ACHN (cell line): Measurements from ENCODE around the gene UBTD1.
"Not testable (repeated sequence)": the region's sequence is repeated elsewhere in the genome, so short reads cannot be mapped to it uniquely, and the experiment has no call there.

ENCODE experiments used
- DNase-seq: peaks from one replicate; pipeline ENCODE4 v3.0.0-alpha.2; 2015
- in situ Hi-C: cut with HindIII; loops from 2 replicates; pipeline ENCODE4 v1.10.0; 2017; ENCODE audit warnings: low sequenced_read_pairs, low pct_ligation_motif_present, low pct_unique_long_range_greater_than_20kb

UBTD1 gene

GRCh38 chr10:97498841-97499560, at the start of gene UBTD1:
Gene UBTD1, plus strand, starts transcription at chr10:97498924. Its CDS starts 280 bp downstream, at chr10:97499204.
- in situ Hi-C loops, result no loop called here
- DNase-seq, result no peak

GRCh38 chr10:97450828-97451227, 47.9 kb upstream of the UBTD1 start:
- in situ Hi-C loops, result no loop called here
- DNase-seq, result no peak

- in situ Hi-C loops, result no loop called here
- DNase-seq, result no peak
These were observed 47.1 kb upstream of the UBTD1 start for GRCh38 chr10:97451605-97452004.

- in situ Hi-C loops, result no loop called here
- DNase-seq, result no peak
These were observed 46.4 kb upstream of the UBTD1 start for GRCh38 chr10:97452352-97452751.

- no peak for DNase-seq
- in situ Hi-C loops, result no loop called here
These were observed 44.2 kb upstream of the UBTD1 start for GRCh38 chr10:97454330-97455036.

GRCh38 chr10:97456034-97456685, 42.6 kb upstream of the UBTD1 start:
- DNase-seq, result no peak
- in situ Hi-C loops, result no loop called here

- DNase-seq, result no peak
- in situ Hi-C loops, result no loop called here
These were observed 42.0 kb upstream of the UBTD1 start for GRCh38 chr10:97456686-97457065.

- DNase-seq, result no peak
- in situ Hi-C loops, result no loop called here
These were observed 39.6 kb upstream of the UBTD1 start for GRCh38 chr10:97459111-97459510.

- in situ Hi-C loops, result no loop called here
- DNase-seq, result no peak
These were observed 38.8 kb upstream of the UBTD1 start for GRCh38 chr10:97459933-97460332.

- in situ Hi-C loops, result no loop called here
These were observed 36.4 kb upstream of the UBTD1 start for GRCh38 chr10:97462309-97462708.

GRCh38 chr10:97463363-97464132, 35.2 kb upstream of the UBTD1 start:
- in situ Hi-C loops, result no loop called here
- peak; percentile 57 for DNase-seq

More at GRCh38 chr10:97462309-97462708, 36.4 kb upstream of the UBTD1 start:
- DNase-seq, result no peak

GRCh38 chr10:97464226-97464625, 34.5 kb upstream of the UBTD1 start:
- in situ Hi-C loops, result no loop called here
- DNase-seq, result no peak

GRCh38 chr10:97465982-97466381, 32.7 kb upstream of the UBTD1 start:
- DNase-seq, result no peak
- in situ Hi-C loops, result no loop called here

- in situ Hi-C loops, result no loop called here
- DNase-seq, result peak; percentile 61
These were observed 32.0 kb upstream of the UBTD1 start for GRCh38 chr10:97466755-97467154.

- DNase-seq, result no peak
- in situ Hi-C loops, result no loop called here
These were observed 30.6 kb upstream of the UBTD1 start for GRCh38 chr10:97468162-97468561.

GRCh38 chr10:97468781-97469180, 29.9 kb upstream of the UBTD1 start:
- DNase-seq, in situ Hi-C loops: not testable (repeated sequence)

GRCh38 chr10:97474918-97475317, 23.8 kb upstream of the UBTD1 start:
- no peak for DNase-seq
- in situ Hi-C loops, result no loop called here

- DNase-seq, result no peak
- in situ Hi-C loops, result no loop called here
These were observed 22.7 kb upstream of the UBTD1 start for GRCh38 chr10:97475936-97476594.
